Stimulated activated CD8-positive, alpha-beta memory T cell treated with anti-CD3 and anti-CD28 coated beads, Interleukin-12 subunit alpha, Interleukin-12 subunit beta, amount 100 ng/mL, for 1 hour (primary cell): ENCODE measurements around the gene ABCA13.

Source experiments
- DNase-seq: peaks from one replicate; pipeline ENCODE4 v3.0.0-alpha.2; 2020; ENCODE audit warnings: low read depth

Gene ABCA13

DNA sequence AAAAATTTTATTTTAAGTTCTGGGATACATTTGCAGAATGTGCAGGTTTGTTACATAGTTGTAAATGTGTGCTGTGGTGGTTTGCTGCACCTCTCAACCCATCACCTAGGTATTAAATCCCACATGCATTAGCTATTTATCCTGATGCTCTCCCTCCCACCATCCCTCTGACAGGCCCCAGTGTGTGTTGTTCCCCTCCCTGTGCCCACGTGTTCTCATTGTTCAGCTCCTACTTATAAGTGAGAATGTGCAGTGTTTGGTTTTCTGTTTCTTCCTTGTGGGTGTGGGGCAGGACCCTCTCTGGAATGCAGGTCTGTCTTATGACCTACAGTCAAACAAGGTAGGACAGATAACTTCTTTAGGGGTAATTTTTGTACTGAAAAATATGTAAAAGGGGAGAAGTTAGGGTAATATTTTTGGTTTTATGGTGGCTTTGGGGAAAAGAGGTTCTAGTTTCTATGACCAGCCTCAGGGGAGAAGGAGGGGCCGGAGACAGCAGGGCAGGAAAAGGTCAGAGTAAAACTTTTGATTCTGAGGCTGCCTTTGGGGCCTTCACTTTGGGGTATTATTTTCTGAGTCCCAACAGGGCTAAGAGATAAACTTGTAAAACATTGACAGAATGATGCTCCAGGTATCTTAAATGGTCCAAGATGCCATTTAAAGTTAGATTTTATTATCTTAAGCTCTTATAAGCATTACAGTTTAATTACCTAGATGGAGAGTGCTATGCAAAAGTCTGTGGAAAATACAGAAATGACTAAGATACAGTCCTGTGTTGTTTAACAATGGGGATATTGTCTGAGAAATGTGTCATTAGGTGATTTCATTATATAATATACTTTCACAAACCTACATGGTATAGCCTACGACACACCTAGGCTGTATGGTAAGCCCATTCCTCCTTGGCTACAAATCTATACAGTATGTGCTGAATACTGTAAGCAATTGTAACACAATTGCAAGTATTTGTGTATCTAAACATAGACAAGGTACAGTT, 354.8 kb downstream of the ABCA13 start:
- DNase-seq = no peak

DNA sequence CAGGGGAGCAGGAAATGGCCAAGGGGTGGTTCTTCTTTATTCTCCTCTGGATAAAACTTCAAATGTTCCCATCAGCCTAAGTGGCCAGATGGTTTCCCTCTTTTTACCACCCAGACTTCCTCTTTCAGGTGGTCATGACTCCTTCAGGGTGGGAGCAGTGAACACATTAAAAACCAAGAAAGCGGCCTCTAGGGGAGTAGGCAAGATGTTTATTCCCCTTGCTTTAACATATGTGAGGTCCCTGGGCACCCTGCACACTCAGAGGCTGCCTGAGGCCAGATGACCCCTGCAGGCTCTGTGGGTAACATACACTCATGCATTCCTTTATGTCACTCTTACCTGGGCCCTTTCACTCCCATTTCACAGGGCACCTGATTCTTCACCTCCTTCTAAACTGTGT, 357.4 kb downstream of the ABCA13 start:
- DNase-seq = no peak

DNA sequence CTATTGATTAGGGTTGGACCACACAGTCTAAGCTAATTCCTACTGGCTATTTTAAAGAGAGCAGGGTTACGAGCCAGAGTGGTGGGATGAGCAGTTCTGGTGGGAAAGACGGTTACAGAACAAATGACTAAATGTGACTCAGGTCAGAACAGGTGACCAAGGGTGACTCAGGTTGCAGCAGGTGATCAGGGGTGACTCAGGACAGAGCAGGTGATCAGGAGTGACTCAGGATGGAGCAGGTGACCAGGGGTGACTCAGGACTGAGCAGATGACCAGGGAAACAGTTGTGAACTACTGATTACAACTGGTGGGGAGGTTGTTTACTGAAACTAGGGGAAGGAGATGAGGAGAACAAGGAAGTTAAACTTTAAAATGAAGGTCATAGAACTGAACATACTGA, 366.3 kb downstream of the ABCA13 start:
- DNase-seq = no peak

DNA sequence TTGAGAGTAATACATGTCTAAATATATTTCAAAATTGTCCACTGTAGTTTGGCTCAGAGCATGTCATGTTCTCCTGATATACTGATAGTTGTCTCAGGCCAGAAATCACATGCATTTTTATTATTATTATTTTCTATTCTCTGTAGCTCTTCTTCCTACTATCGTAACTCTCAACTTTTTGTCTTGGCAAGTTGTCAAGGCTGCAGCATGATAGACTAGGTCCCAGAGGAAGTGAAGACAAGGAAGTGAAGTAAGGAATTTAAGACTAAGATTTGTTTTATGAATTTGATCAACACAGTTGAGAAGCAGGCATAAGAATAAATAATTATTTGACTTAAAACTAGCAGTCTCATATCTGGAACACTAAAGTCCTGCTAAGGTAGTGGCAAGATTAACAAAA, 369.5 kb downstream of the ABCA13 start:
- DNase-seq = no peak

DNA sequence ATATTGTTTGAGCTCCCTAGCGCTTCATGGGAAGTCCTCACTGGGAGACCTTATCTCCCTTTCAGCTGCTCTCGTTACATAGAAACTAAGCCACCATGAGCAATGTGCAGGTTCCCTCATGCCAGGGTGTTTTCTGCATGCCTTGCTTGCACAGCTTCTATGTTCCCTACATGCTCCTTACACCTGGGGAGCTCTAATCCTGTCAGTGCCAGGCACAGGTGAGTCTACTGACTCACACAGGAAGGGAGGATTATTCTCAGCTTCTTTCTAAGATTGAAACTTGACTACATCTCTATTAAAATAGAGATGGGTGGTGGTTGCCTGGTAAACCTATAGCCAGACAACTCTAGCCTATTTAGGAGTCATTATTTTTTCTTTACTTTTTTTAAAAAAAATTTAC, 377.4 kb downstream of the ABCA13 start:
- DNase-seq = no peak

DNA sequence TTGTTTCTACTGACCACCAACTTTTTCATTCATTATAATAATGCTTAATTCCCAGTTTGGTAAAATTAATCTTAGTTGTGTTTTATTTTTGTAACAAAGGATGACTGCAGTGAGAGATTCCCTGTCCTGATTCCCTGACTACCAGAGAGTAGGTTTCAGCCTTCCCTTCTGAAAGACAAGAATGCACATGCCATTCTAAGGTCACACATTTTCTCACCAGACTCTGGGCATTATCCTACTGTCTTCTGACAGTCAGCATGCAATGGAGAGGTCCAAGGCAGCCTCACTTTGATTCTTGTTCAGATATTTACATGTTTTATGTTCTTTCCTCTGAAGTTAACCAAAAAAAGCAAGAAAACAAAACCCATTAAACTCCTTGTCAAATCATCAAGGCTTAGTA, 380.4 kb downstream of the ABCA13 start:
- no peak for DNase-seq

DNA sequence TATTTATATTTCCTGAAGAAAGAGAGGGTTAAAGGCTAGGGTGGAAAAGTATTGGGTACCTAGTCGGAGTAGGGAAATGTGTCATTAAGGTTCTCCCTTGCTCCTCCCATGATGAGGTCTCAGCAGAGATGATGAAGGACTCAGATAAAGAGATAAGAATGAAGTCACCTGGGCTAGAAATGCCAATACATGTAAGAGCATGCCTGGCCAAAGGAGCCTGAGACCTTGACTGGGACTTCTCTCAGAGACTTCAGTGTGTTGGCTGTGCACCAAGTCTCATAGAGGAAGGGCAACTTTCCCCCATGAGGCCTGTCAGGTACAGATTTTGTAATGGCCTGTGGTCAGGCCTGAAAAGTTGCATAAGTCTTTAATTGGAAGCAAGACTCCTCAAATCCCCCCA, 392.1 kb downstream of the ABCA13 start:
- no peak for DNase-seq

DNA sequence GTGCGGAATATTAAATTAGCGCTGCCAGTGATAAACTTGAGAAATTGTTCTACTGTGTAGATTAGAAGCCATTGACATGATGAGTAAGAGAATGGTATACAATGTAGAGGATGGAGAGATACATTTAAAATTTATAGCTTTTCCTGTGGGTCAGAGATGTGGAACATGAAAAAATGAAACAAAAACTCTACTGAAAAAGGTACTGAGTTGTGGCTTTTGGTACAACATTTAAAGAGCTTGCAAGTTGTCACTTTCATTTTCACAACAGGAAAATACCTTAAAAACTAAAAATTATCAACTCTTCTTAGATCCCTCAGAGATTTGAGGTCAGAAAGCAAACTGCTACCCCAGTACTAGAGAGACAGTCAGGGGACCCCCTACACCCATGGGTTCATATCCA, 404.3 kb downstream of the ABCA13 start:
- DNase-seq = no peak

DNA sequence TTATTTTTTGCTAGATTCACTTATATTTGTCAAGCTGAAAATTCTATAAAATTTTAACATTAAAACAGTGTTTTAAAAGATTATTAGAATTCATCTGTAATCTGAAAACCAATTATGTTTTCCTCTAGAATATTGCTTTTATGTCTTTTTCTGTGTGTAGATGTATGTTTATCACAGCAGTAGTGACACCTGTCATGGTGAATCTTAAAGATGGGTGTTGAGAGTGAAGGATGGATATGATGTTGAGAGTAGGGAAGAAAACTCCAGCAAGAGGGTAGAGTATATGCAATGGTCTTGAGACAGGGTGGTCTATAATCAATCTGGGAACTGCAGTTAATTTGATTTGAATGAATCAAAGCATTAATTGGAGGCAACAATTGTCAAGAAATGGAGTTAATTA, 416.2 kb downstream of the ABCA13 start:
- no peak for DNase-seq

DNA sequence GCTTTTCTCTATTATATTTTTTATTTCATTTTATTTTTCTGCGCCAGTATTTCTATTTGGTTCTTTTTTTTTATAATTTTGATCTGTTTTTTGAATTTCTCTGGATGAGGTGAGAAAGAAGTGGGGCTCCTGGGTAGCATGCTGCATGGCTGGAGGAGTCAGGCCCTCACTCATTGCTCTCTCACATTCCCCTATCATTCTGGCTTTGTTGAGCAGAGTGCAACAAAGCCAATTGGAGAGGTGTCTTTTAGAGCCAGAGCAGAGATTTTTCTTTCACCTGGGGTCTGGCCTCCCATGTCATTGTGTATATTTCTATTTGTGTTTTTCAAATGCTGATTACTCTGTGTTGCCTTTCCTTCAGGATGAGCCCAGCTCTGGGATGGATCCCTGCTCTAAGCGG, 423.1 kb downstream of the ABCA13 start:
- no peak for DNase-seq

DNA sequence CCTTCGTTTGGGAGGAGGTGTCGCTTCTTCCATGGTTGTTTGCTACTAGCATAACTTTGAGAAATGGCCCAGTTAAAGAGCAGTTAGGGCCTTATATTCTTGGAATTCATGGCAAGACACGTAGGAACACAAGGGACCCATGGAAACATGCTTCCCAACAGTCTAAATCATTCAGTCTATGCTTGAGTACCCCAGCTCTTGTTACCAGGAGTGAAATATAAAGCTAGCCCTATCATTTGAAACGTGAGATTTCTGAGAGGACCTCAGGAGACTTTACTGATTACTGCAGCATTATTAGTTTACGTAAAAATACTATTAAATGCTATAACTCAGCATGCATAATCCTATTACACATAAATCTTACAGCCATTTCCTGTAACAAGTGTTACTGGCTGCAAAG, 424.5 kb downstream of the ABCA13 start:
- DNase-seq = no peak

DNA sequence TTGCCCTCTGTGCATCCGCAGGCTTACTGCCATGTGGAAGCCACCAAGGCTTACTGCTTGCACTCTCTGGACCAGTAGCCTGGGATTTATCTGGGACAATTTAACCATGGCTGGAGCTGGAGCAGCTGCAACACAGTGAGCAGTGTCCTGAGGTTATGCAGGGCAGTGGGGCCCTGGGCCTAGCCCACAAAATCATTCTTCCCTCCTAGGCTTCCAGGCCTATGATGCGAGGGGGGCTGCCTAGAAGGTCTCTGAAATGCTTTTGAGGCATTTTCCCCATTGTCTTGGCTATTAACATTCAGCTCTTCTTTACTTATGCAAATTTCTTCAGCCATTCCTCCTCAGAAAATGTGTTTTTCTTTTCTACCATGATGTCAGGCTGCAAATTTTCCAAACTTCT, 439.4 kb downstream of the ABCA13 start:
- DNase-seq = no peak

DNA sequence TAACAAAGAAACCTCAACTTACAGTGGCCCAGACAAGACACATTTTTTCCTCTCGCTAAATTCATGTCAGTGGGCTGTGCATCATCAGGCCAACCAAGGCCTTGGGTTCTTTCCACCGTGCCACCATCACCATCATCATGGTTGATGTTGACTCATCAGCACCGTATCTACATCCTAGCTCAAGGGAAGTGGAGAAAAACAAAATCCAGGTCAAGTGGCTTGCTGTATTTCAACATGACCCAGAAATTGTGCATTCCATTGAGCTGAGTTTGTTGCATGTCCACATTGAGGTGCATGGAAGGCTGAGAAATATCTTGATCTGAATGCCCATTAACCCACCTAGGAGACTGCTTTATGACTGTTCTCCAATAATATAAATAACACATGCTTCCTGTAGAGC, 440.7 kb downstream of the ABCA13 start:
- no peak for DNase-seq

DNA sequence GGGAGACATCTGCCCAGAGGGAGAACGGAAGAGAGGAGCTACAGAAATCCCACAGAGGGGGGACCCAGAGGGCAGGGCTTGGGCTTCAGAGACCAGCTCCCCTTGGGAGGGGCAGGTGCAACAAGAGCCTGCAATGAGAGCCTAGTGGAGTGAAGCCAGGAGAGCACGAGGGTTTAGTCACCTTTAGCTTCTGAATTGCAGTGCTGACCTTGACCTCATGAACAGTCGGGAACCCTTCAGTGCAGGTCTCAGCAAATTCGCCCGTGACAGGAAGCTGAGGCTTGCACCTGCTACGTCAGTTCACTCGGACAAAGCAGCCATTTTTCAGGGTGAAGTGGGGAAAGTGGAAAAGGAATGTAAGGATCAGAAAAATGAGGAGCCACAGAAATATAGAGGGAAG, 446.2 kb downstream of the ABCA13 start:
- DNase-seq = no peak

DNA sequence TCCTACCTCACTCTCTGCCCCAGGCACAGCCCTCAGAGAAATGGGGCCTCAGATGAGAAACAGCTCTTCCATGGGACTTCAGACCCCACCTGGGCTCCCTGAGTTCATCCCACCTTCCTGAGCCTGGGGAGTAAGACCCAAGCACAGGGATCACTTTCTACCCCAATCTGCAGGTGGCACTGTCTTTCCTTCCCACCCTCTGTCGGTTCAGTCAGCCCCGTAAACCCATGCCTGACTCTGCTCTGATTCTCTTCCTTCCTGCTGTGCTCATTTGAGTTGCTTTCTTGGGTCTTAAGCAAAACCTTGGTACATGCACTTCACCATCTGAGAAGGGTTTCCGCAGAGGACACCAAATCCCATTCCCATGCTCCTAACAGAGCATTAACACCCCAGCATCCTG, 446.7 kb downstream of the ABCA13 start:
- no peak for DNase-seq

DNA sequence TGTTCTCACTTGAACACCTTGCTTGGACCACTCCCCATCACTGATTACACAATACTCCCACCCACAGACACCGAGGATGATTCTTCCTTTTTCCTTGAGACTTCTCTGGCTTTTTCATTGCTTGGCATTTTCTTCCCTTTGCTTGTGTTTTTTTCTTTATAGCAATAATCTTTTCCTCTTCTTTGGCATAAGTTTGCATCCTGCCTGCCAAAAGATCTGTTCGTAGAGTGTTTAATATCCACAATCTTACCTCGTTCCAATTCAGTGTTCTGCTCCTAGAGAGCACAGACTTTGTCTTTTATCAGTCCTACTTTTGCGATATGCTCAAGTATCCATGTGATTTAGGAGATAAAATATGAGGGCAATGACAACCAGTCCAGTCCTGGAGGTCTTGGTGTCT, 449.8 kb downstream of the ABCA13 start:
- DNase-seq = no peak

DNA sequence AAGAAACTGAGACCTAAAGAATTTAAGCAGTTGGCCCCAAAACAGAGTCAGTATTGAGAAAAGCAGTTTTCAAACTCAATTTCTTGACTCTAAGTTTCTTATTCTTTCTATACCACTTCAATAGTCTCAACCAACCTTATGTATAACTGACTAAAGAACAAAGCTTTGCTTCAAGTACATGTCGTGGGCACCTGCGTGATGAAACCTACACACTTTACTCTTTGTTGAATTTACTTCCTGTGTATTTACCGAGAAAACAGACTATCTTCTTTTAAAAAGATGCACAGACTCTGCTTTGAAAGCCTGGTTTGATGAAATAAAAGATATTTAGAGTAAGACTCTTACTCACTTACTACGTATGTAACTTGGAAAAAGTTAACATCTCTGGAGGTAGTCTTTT, 455.9 kb downstream of the ABCA13 start:
- DNase-seq = no peak

DNA sequence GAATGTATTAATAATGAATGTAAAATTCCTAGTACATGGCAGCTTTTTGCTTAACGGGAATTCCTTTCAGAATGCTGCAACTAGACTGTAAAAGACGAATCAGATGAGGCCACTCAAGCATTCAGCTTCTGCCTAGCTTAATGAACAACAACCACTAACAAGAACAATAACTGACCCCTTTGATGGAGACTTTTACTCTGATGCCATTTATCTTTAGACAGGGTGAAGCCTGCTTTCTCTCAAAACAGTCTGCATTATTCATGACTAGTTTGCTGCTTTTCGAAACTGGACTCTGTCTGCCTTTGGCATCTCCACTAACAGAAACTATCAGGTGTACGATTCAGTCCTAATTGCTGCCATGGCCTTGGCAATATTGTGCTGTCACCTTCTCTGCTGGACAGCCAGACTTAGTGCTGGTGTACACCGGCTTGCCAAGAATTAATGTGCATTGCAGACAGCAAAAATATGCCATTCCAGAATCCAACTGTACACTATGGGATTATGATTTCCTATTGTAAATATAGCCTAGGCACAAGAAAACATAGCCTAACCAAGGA, 457.6 kb downstream of the ABCA13 start:
- DNase-seq = no peak

DNA sequence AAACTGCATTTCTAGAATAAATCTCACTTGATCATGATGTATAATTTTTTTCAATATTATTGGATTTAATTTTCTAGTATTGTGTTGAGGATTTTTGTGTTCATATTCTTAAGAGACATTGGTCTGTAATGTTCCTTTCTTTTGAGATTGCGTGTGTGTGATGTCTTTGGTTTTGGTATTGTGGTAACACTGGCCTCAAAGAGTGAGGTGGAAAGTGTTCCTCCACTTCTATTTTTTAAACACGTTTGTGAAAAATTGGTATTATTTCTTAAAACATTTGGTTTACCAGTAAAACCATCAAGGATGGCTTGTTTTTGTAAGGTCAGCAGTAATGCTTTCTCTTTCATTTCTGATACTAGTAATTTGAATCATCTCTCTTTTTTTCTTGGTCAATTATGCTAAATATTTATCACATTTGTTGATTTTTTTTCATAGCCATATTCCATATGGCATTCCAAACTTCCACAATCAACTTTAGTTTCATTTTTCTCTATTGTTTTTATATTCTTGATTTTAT, 462.9 kb downstream of the ABCA13 start:
- no peak for DNase-seq

DNA sequence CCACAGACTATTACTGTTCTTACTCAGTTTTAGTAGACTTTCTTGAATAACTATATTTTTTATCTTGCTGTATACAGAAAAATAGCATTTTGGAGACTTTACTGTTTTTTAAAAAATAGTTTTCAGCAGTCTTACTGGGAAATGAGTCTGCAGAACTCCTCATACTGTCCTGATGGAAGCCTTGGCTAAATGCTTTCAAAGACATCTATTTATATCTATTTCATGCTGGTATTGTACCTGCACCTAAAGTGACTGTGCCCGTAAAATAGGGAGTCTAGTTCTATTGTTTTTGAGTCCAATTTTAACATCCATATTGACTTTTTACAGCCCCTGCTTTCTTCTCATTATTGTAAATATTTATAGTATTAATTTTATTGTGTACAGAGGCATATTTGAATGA, 464.5 kb downstream of the ABCA13 start:
- DNase-seq = no peak

DNA sequence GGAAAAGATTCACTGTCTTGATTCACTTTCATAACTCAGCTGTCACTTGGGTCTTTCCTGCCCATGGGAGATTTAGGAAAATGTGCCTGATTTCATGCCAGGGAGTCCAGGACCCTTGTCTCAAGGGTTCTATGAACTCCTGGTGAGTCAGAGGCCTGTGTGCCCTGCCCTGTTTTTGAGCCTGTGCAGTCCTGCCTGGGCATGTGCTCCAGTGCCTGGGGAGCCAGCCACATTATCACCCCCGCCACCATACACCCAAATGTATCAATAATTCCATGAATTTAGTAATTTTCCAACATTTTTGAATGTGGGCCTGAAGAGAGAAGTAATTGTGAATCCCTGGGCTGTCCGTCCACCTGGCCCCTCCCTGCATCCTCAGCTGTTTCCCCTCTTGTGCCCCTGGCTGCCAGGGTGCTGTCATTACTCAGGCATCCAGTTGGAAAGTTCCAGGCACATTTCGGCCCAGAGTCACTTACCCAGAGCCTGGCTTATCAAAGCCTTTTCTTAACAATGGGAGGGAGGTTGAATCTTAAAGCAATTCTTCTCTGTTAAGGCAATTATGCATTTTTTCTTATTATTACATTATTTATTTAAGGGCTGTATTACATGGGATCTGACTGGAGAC, 465.2 kb downstream of the ABCA13 start:
- DNase-seq = no peak

DNA sequence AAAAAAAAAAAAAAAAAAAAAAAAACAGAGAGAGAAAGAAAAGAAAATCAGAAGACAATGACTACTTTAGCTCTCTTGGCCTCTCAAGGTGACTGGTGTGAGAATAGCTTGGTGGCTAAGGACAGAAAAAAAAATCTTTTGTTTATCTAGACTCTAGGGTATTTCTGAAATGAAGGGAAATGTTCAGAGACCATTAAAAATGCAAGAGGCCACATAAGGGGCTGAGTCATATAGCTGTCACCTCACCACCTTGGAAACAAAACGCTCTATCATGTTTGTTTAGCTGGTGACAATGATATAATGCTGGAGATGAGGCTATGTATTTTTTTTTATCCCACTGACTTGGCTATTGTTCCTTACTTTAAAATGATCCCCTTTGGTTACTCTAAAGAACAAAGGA, 466.1 kb downstream of the ABCA13 start:
- no peak for DNase-seq

DNA sequence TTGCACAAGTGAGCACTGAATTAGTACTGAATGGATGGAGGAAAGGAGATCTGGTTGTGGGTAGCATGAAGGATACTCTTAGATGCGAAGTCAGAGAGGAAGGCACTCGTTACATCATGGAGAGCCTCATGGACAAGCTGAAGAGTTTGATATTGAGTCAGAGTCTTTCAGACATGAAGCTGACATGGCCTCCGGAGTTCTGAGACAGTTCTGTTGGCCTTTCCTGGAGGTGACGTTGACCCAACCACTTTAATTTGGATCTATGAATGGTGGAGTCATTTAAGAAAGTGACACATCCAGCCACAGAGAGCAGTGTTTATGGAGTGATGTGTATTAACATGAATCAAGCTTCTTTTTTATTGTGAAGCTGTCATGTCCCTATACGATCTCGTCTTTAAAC, 466.8 kb downstream of the ABCA13 start:
- DNase-seq = no peak
